Endothelial cell of umbilical vein (primary cell): ENCODE measurements around the gene SDHAF2. TPM values are rescaled to one million over a fixed set of nuclear protein-coding genes. Genes with fewer than 3 reads are reported as not detected.

Experiments used
- BruUV-seq: library from RNA; stranded (reverse); fragments of 400-500 nt; replicated peaks from 2 replicates; lab custom pipeline; 2021; lab: Mats Ljungman, UMichigan
- CTCF ChIA-PET: fragments of 300-600, 350-600 bp; sonication (Branson Sonifier 250); formaldehyde crosslinking; loops from one replicate; lab custom pipeline; 2021; ENCODE audit warnings: antibody characterized with exemption, inconsistent platforms; lab: Charles Lee
- POLR2A ChIA-PET: fragments of 300-600, 350-600 bp; sonication (Branson Sonifier 250); formaldehyde crosslinking; loops from one replicate; lab custom pipeline; 2021; ENCODE audit warnings: antibody characterized with exemption, inconsistent platforms; lab: Charles Lee
- DNase-seq: peaks from one replicate; pipeline ENCODE4 v3.0.0-alpha.2; 2011; ENCODE audit warnings: low read depth, low spot score
- FAIRE-seq: peaks from 2 replicates; lab custom pipeline; 2011; peaks lifted over from hg19 to GRCh38; lab: Jason Lieb, UNC
- H2AFZ ChIP-seq: 2 replicates; pipeline ENCODE4 v1.6.0; 2012; ENCODE audit warnings: low read depth, low read length, control low read depth, inconsistent platforms
- H3K27ac ChIP-seq: 2 replicates; pipeline ENCODE4 v1.5.1; 2011; ENCODE audit warnings: low read depth, mild to moderate bottlenecking, control low read depth, low read length, moderate library complexity; ENCODE audit not compliant: insufficient read depth
- H3K27me3 ChIP-seq, 2 experiments: 2 replicates each; pipeline versions ENCODE4 v1.6.0 to v1.6.1; 2011; ENCODE audit warnings: low read length in 2 of 2, mixed read lengths in 1 of 2; ENCODE audit not compliant: control insufficient read depth in 2 of 2, insufficient read depth in 2 of 2
- H3K36me3 ChIP-seq, 2 experiments: 2 replicates in 1 of 2; 3 replicates in 1 of 2; pipeline ENCODE4 v1.5.1; 2011; ENCODE audit warnings: low read length in 2 of 2, mild to moderate bottlenecking in 1 of 2, moderate library complexity in 1 of 2; ENCODE audit not compliant: control insufficient read depth in 2 of 2, insufficient read depth in 2 of 2; ENCODE audit errors: extremely low read depth in 1 of 2
- H3K4me1 ChIP-seq: 3 replicates; pipeline ENCODE4 v1.5.1; 2011; ENCODE audit warnings: mild to moderate bottlenecking, low read length; ENCODE audit not compliant: control insufficient read depth, insufficient read depth; ENCODE audit errors: extremely low read depth
- H3K4me2 ChIP-seq: 2 replicates; pipeline ENCODE4 v1.6.1; 2011; ENCODE audit warnings: low read length, control low read depth, mixed read lengths; ENCODE audit not compliant: insufficient read depth
- H3K4me3 ChIP-seq, 3 experiments: fragments of 200-600 bp in 1 of 3; sonication (generic), shearing (Covaris generic) in 1 of 3; replicated peaks in 1 of 3; 2 replicates each; pipeline ENCODE4 v1.5.1; 2011 to 2016; ENCODE audit warnings: control low read depth in 3 of 3, low read length in 3 of 3, mild to moderate bottlenecking in 2 of 3, inconsistent platforms in 1 of 3, low read depth in 1 of 3, moderate library complexity in 1 of 3; ENCODE audit not compliant: insufficient read depth in 1 of 3
- H3K79me2 ChIP-seq: 2 replicates; pipeline ENCODE4 v1.6.0; 2012; ENCODE audit warnings: low read length, inconsistent platforms; ENCODE audit not compliant: control insufficient read depth, insufficient read depth
- H3K9ac ChIP-seq: replicated peaks from 2 replicates; pipeline ENCODE3; 2011; ENCODE audit warnings: low read length, control low read depth; ENCODE audit not compliant: insufficient read depth; ENCODE audit errors: extremely low read depth
- H3K9me1 ChIP-seq: replicated peaks from 3 replicates; pipeline ENCODE4 v1.6.0; 2011; ENCODE audit warnings: mild to moderate bottlenecking, low read length; ENCODE audit not compliant: control insufficient read depth, insufficient read depth; ENCODE audit errors: extremely low read depth
- H3K9me3 ChIP-seq: replicated peaks from 2 replicates; pipeline ENCODE4 v1.5.1; 2012; ENCODE audit warnings: low read length, inconsistent platforms; ENCODE audit not compliant: control insufficient read depth, insufficient read depth
- H4K20me1 ChIP-seq: replicated peaks from 2 replicates; pipeline ENCODE3; 2011; ENCODE audit warnings: mild to moderate bottlenecking, low read length; ENCODE audit not compliant: control insufficient read depth, insufficient read depth; ENCODE audit errors: extremely low read depth
- CTCF ChIP-seq, 2 donors: IDR thresholded peaks; 1 replicate in 1 of 2; 2 replicates in 1 of 2; pipeline ENCODE4 v1.5.1; 2011; ENCODE audit warnings: low read length in 2 of 2, mild to moderate bottlenecking in 2 of 2, moderate library complexity in 2 of 2, control low read depth in 1 of 2, inconsistent platforms in 1 of 2, low read depth in 1 of 2; ENCODE audit not compliant: insufficient read depth in 1 of 2; ENCODE audit errors: extremely low read depth in 1 of 2
- EZH2 ChIP-seq: IDR thresholded peaks from 2 replicates; pipeline ENCODE4 v1.6.1; 2012; ENCODE audit warnings: borderline replicate concordance, low read depth, mild to moderate bottlenecking, moderate library complexity, low read length, inconsistent platforms; ENCODE audit not compliant: severe bottlenecking
- FOS ChIP-seq: IDR thresholded peaks from 2 replicates; pipeline ENCODE4 v1.6.1; 2011; ENCODE audit warnings: mild to moderate bottlenecking, low read length, moderate library complexity, borderline replicate concordance; ENCODE audit not compliant: insufficient read depth
- GATA2 ChIP-seq: IDR thresholded peaks from 2 replicates; pipeline ENCODE4 v1.7.0; 2011; ENCODE audit warnings: low read depth, mild to moderate bottlenecking, moderate library complexity, mixed read lengths, low read length; ENCODE audit not compliant: insufficient read length, insufficient read depth
- JUN ChIP-seq: IDR thresholded peaks from 2 replicates; pipeline ENCODE4 v1.6.1; 2011; ENCODE audit warnings: borderline replicate concordance, low read depth; ENCODE audit not compliant: insufficient read length, insufficient read depth
- MAX ChIP-seq: IDR thresholded peaks from 2 replicates; pipeline ENCODE4 v1.6.1; 2011; ENCODE audit not compliant: insufficient read depth, insufficient read length
- MYC ChIP-seq: IDR thresholded peaks from one replicate; pipeline ENCODE4 v1.6.1; 2011; ENCODE audit warnings: mild to moderate bottlenecking, low read depth, low read length
- POLR2A ChIP-seq: IDR thresholded peaks from 2 replicates; pipeline ENCODE4 v1.6.1; 2012; ENCODE audit warnings: low read depth, mild to moderate bottlenecking, control low read depth, low read length
- POLR2AphosphoS5 ChIP-seq: IDR thresholded peaks from 2 replicates; pipeline ENCODE4 v1.6.1; 2012; ENCODE audit warnings: low read depth, mild to moderate bottlenecking, control low read depth, low read length, moderate library complexity; ENCODE audit not compliant: insufficient read depth
- dilution Hi-C: fragments of 300-500 bp; cut with MboI; formaldehyde crosslinking; loops from one replicate; pipeline ENCODE4 v1.15.0; 2019; ENCODE audit warnings: low sequenced_read_pairs; ENCODE audit not compliant: extremely low pct_ligation_motif_present
- intact Hi-C: fragments of 100-400 bp; cut with micrococcal nuclease; formaldehyde crosslinking; loops from one replicate; pipeline ENCODE4 v1.10.0; 2022
- polyA plus RNA-seq, 4 experiments: library from polyadenylated mRNA; depleted of rRNA in 3 of 4; stranded (reverse) in 3 of 4; unstranded in 1 of 4; fragments of >200 nt; gene quantifications; 2 replicates each; pipeline versions ENCODE4 v1.2.1 to v1.2.3, GENCODE V29; 2011 to 2012; ENCODE audit warnings: missing spikeins in 1 of 4
- total RNA-seq: library from RNA; stranded (reverse); gene quantifications from 2 replicates; pipeline ENCODE4 v1.2.3, GENCODE V29; 2021

SDHAF2 gene
- total and polyA plus RNA-seq, 2 donors (not counting 3 experiments of a cell fraction or from before 2014, with no cell fraction given) = 44.5 to 128 TPM

- FAIRE-seq = no peak
- CTCF ChIA-PET = interaction anchor here (1.1 to 3.4 kb wide), 4 partner anchors 8 to 153 kb away, joined by 4 to 16 read pairs (median 6); no protein-coding TSS in a partner anchor
- Histone ChIP-seq H3K79me2 (no peaks in the 10 kb centered on the region), H3K27me3 (no peaks in the 10 kb centered on the region), H3K4me2 (no peak overlapping the region), H3K27ac (no peak overlapping the region), H4K20me1 (no peaks in the 10 kb centered on the region), H3K9ac (no peak overlapping the region), H2AFZ (no peak overlapping the region), H3K4me3 (no peak overlapping the region), H3K9me1 (no peaks in the 10 kb centered on the region), H3K4me1 (no peaks in the 10 kb centered on the region), H3K36me3 (no peaks in the 10 kb centered on the region), H3K9me3 (no peaks in the 10 kb centered on the region)
- BruUV-seq = no TSS peak
- POLR2A ChIA-PET = no interaction called here
- TF ChIP-seq POLR2A (no peak), JUN (no peak), POLR2AphosphoS5 (no peak), MAX (no peak)
- intact Hi-C loops (no loop called here), dilution Hi-C loops (no loop called here)
- no peak for DNase-seq
These were observed 55.2 kb downstream of the SDHAF2 start for GRCh38 chr11:61485080-61485479.

GRCh38 chr11:61486011-61486620 lies 56.2 kb downstream of the SDHAF2 start:
- POLR2A ChIA-PET = no interaction called here
- dilution Hi-C loops = no loop called here
- no TSS peak for BruUV-seq
- H3K4me1 ChIP-seq = no peaks in the 10 kb centered on the region
- no peaks in the 10 kb centered on the region for H3K9me1 ChIP-seq
- intact Hi-C loops = no loop called here
- TF ChIP-seq MAX (no peak), POLR2AphosphoS5 (no peak), EZH2 (no peak), GATA2 (no peak), CTCF (IDR thresholded peaks at IDR 0.05; ENCODE audit: extremely low read depth in 1 of 2, insufficient read depth in 1 of 2, low read depth in 1 of 2, low read length in 2 of 2) (no peak), FOS (no peak), POLR2A (no peak), MYC (no peak), JUN (no peak)
- no peaks in the 10 kb centered on the region for H3K27me3 ChIP-seq
- no peak for DNase-seq
- H3K4me2 ChIP-seq = no peak overlapping the region
- no peaks in the 10 kb centered on the region for H3K9me3 ChIP-seq
- no peaks in the 10 kb centered on the region for H3K79me2 ChIP-seq
- FAIRE-seq = no peak
- no peak overlapping the region for H3K27ac ChIP-seq
- CTCF ChIA-PET = interaction anchor here (0.6 to 3.4 kb wide), 4 partner anchors 9 to 152 kb away, joined by 3 to 16 read pairs (median 4); no protein-coding TSS in a partner anchor
- H4K20me1 ChIP-seq = no peaks in the 10 kb centered on the region
- H3K36me3 ChIP-seq = no peaks in the 10 kb centered on the region
- H2AFZ ChIP-seq = no peak overlapping the region
- no peak overlapping the region for H3K9ac ChIP-seq
- no peak overlapping the region for H3K4me3 ChIP-seq
